SK-N-SH treated with all-trans-retinoic acid at 6 μM for 48 hours (cell line): Measurements from ENCODE around the gene NPR1.

Source experiments
- BACH2 ChIP-seq: fragments of 250-450 bp; sonication (Bioruptor Pico); IDR thresholded peaks from 2 replicates; pipeline ENCODE4 v1.9.0; 2021; ENCODE audit warnings: mild to moderate bottlenecking, borderline replicate concordance
- RARB ChIP-seq: fragments of 250-450 bp; sonication (Bioruptor Pico); IDR thresholded peaks from 2 replicates; pipeline ENCODE4 v1.8.0; 2021; ENCODE audit warnings: mild to moderate bottlenecking, moderate library complexity
- ZNF8 ChIP-seq: fragments of 450-650 bp; formaldehyde crosslinking; IDR thresholded peaks from 2 replicates; pipeline ENCODE4 v1.5.0; 2020; ENCODE audit warnings: mild to moderate bottlenecking, moderate library complexity
- TF ChIP-seq, protein P1 (sequence below): fragments of 250-450 bp; sonication (Bioruptor Pico); IDR thresholded peaks from 2 replicates; pipeline ENCODE4 v1.8.0; 2020; ENCODE audit warnings: mild to moderate bottlenecking, moderate library complexity, borderline replicate concordance

DNA sequence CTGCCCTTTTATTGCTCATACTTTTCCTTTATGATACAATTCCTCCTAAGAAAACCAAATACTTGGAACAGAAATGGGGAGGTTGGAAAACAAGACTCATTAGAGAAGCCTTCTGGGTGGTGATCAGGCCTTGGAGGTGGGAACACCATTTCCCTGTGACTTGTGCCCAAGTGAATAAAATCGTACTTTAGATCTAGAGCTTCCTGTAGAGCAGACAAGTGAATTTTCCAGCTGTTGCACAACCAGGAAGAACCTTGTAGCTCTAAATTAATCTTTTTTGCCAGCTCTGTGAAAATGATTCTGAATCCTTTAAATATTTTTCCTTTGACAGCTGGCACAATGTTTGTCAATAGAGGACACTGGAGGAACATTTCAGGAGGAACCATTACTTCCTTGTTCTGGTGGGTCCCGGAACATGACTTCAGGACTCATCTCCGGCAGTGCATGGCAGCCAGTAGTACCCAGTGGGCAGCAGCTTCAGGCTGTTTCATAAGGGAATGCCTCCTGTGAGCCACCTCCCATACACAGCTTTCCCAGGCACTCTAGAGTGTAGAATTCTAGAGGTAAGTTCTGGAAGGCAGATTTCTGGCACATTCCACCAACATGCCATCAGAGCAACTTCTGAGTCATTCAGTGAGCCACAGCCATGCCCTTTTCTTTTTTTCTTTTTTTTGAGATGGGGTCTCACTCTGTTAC lies 25.5 kb upstream of the NPR1 start:
- TF ChIP-seq, protein P1, sequence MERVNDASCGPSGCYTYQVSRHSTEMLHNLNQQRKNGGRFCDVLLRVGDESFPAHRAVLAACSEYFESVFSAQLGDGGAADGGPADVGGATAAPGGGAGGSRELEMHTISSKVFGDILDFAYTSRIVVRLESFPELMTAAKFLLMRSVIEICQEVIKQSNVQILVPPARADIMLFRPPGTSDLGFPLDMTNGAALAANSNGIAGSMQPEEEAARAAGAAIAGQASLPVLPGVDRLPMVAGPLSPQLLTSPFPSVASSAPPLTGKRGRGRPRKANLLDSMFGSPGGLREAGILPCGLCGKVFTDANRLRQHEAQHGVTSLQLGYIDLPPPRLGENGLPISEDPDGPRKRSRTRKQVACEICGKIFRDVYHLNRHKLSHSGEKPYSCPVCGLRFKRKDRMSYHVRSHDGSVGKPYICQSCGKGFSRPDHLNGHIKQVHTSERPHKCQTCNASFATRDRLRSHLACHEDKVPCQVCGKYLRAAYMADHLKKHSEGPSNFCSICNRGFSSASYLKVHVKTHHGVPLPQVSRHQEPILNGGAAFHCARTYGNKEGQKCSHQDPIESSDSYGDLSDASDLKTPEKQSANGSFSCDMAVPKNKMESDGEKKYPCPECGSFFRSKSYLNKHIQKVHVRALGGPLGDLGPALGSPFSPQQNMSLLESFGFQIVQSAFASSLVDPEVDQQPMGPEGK (CRISPR knock-in tag), result no peak
- TF ChIP-seq BACH2 (no peak), RARB (CRISPR knock-in tag) (no peak), ZNF8 (no peak)
